ENCODE results near the gene CFAP210.

DNA sequence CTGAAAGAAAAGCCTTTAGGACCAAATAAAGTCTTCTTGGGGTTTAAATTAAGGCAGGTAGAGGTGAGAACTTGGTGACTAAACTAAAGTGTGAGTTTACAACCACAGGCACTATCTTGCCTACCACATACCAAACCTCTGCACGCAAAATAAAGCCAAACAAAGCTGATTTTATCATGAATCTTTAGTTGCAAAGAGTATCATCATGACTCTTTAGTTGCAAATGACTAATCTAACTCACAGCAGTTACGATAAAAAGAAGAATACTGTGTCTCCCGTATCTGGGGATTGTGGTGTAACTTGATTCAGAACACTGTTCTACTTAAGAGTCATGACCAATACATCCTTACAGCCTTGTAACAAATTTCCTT lies 11.2 kb downstream of the CFAP210 start:
- TF ChIP-seq, protein P1, sequence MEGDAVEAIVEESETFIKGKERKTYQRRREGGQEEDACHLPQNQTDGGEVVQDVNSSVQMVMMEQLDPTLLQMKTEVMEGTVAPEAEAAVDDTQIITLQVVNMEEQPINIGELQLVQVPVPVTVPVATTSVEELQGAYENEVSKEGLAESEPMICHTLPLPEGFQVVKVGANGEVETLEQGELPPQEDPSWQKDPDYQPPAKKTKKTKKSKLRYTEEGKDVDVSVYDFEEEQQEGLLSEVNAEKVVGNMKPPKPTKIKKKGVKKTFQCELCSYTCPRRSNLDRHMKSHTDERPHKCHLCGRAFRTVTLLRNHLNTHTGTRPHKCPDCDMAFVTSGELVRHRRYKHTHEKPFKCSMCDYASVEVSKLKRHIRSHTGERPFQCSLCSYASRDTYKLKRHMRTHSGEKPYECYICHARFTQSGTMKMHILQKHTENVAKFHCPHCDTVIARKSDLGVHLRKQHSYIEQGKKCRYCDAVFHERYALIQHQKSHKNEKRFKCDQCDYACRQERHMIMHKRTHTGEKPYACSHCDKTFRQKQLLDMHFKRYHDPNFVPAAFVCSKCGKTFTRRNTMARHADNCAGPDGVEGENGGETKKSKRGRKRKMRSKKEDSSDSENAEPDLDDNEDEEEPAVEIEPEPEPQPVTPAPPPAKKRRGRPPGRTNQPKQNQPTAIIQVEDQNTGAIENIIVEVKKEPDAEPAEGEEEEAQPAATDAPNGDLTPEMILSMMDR (IDR thresholded peaks at IDR 0.05; ENCODE audit: borderline replicate concordance, extremely low read depth, low read length, poor library complexity, severe bottlenecking), result no peak
- no peak for TF ChIP-seq EZH2 (IDR thresholded peaks at IDR 0.05; ENCODE audit: borderline replicate concordance, low read depth, low read length, severe bottlenecking)
